H1 (cell line): ENCODE measurements around the gene UNC80. TPM values are rescaled to one million over a fixed set of nuclear protein-coding genes. Genes with fewer than 3 reads are reported as not detected.

Experiments
- EP300 ChIP-seq, 2 experiments: IDR thresholded peaks; 1 replicate in 1 of 2; 2 replicates in 1 of 2; pipeline ENCODE4 v1.6.1; 2011 to 2012; ENCODE audit warnings: low read depth in 2 of 2, low read length in 2 of 2, mild to moderate bottlenecking in 2 of 2, borderline replicate concordance in 1 of 2, inconsistent platforms in 1 of 2, moderate library complexity in 1 of 2
- KDM5A ChIP-seq: fragments of 200-600 bp; IDR thresholded peaks from 2 replicates; pipeline ENCODE4 v1.7.1; 2012; ENCODE audit warnings: mild to moderate bottlenecking, low read length, inconsistent platforms, mixed read lengths
- TAF1 ChIP-seq: IDR thresholded peaks from 2 replicates; pipeline ENCODE4 v1.6.1; 2011; ENCODE audit warnings: mild to moderate bottlenecking, low read depth, low read length
- TBP ChIP-seq: IDR thresholded peaks from 2 replicates; pipeline ENCODE4 v1.6.1; 2011; ENCODE audit warnings: low read depth, low read length, improper control_type of control experiment
- polyA plus RNA-seq, 7 experiments: library from polyadenylated mRNA; depleted of rRNA in 3 of 7; stranded (reverse) in 5 of 7; unstranded in 2 of 7; fragments of >200 nt in 5 of 7; fragments of 200-250 nt in 2 of 7; gene quantifications; 1 replicate in 5 of 7; 2 replicates in 1 of 7; 4 replicates in 1 of 7; pipeline versions ENCODE4 v1.2.1 to v1.2.3, GENCODE V29; 2011 to 2013; ENCODE audit warnings: missing spikeins in 2 of 7, mixed read lengths in 2 of 7
- total RNA-seq: library from RNA; stranded (reverse); fragmentation: NEBNext Ultra II Directional; extraction: Animal tissue kit (Norgen Biotek cat#: 25700); gene quantifications from 2 replicates; pipeline ENCODE4 v1.2.1, GENCODE V29; 2021

The UNC80 gene
- total and polyA plus RNA-seq, 2 of the 8 experiments (the other 6 are each of a cell fraction or from before 2014, with no cell fraction given): 0.53 to 0.56 TPM

DNA sequence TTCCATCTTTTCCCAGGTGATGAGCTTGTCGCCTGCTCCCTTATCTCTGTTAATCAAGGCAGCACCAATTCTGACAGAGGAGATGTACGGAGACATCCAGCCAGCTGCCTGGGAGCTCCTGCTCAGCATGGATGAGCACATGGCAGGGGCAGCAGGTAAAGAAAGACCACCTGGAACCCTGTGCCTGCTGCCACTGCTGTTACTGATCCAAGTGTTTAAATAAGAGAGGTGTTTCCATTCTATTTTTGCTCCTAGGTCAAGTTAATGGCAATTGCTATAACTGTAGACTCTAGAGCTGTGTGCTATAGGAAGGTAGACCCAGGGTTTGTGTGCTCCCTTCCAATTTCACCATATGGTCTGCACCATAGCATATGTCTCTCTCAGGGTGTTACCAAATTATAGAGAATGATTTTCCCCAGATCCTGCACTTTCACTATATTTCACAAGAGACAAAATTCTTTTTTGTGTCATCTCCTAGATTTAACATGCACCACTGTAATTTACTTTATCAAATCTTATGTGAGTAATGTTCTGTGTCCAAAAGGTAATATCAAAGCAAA lies 142.2 kb downstream of the UNC80 start (continued):
- no peak for TF ChIP-seq EP300 (IDR thresholded peaks at IDR 0.05; ENCODE audit: borderline replicate concordance in 1 of 2, low read depth in 2 of 2, low read length in 2 of 2)
- TF ChIP-seq KDM5A: no peak
- TF ChIP-seq TBP: no peak
- TF ChIP-seq TAF1: no peak
